Measurements from ENCODE around the gene MYOC. TPM values are rescaled to one million over a fixed set of nuclear protein-coding genes. Genes with fewer than 3 reads are reported as not detected.
"Not testable (repeated sequence)": the region's sequence is repeated elsewhere in the genome, so short reads cannot be mapped to it uniquely, and the experiment has no call there.

MYOC gene
- total RNA-seq: not detected in 3 replicates
- long read RNA-seq: 0 reads

DNA sequence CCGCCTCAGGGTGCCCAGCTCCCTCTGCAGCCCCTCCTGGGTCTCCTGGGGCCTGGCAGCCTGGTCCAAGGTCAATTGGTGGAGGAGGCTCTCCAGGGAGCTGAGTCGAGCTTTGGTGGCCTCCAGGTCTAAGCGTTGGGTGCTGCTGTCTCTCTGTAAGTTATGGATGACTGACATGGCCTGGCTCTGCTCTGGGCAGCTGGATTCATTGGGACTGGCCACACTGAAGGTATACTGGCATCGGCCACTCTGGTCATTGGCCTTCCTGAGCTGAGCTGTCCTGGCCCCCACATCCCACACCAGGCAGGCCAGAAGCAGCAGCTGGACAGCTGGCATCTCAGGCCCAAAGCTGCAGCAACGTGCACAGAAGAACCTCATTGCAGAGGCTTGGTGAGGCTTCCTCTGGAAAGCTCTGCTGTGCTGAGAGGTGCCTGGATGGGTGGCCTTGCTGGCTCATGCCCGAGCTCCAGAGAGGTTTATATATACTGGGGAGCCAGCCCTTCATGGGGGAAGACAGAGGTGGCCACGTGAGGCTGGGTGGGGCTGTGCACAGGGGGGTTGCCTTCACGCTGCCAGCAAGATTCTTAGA, at the start of gene MYOC:
Gene MYOC (minus strand): TSS at position 455 of the 589 bp plus-strand sequence. CDS start 77 bp downstream, at position 378.
- H3K36me3 Mint-ChIP-seq (ENCODE audit: low read depth): no peaks in the 10 kb centered on the region
- H3K4me3 Mint-ChIP-seq (ENCODE audit: unreplicated experiment): no peak within 1 kb of the TSS

DNA sequence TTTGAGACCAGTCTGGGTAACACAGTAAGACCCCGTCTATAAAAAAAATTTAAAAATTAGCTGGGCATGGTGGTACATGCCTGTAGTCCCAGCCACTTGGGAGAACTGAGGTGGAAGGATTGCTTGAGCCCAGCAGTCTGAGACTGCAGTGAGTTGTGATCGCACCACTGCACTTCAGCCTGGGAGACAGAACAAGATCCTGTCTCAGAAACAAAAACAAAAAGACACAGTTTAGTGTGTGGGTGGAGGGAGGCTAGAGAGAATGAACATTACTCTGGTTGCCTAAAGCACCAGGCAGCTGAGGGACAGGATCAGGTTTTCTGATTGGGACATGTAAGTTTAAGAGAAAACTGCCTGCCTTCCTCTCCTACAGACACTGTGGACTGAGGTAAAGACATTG, 47.0 kb upstream of the MYOC start:
- peaks cover 26% of the 10 kb centered on the region for H3K36me3 Mint-ChIP-seq (ENCODE audit: low read depth)
- H3K4me3 Mint-ChIP-seq (ENCODE audit: unreplicated experiment): no peak overlapping the region
- no peaks in the 10 kb centered on the region for H3K27me3 Mint-ChIP-seq (ENCODE audit: low read depth)
- no peak for DNase-seq (ENCODE audit: low spot score)
- H3K4me1 Mint-ChIP-seq (ENCODE audit: low read depth): peaks cover 8% of the 10 kb centered on the region
- H3K27ac Mint-ChIP-seq (ENCODE audit: unreplicated experiment): no peak overlapping the region
- TF ChIP-seq, protein P1, sequence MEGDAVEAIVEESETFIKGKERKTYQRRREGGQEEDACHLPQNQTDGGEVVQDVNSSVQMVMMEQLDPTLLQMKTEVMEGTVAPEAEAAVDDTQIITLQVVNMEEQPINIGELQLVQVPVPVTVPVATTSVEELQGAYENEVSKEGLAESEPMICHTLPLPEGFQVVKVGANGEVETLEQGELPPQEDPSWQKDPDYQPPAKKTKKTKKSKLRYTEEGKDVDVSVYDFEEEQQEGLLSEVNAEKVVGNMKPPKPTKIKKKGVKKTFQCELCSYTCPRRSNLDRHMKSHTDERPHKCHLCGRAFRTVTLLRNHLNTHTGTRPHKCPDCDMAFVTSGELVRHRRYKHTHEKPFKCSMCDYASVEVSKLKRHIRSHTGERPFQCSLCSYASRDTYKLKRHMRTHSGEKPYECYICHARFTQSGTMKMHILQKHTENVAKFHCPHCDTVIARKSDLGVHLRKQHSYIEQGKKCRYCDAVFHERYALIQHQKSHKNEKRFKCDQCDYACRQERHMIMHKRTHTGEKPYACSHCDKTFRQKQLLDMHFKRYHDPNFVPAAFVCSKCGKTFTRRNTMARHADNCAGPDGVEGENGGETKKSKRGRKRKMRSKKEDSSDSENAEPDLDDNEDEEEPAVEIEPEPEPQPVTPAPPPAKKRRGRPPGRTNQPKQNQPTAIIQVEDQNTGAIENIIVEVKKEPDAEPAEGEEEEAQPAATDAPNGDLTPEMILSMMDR (IDR thresholded peaks at IDR 0.05): no peak
- H3K9me3 Mint-ChIP-seq (ENCODE audit: low read depth): peaks cover 18% of the 10 kb centered on the region

More for the DNA sequence above, at the start of gene MYOC:
- TF ChIP-seq, protein P1 (IDR thresholded peaks at IDR 0.05): no peak
- H3K27ac Mint-ChIP-seq (ENCODE audit: unreplicated experiment): no peak within 1 kb of the TSS
- no peak for DNase-seq (ENCODE audit: low spot score)
- peaks cover 5% of the 10 kb centered on the region for H3K27me3 Mint-ChIP-seq (ENCODE audit: low read depth)
- H3K4me1 Mint-ChIP-seq (ENCODE audit: low read depth): peaks cover 20% of the 10 kb centered on the region
- no peaks in the 10 kb centered on the region for H3K9me3 Mint-ChIP-seq (ENCODE audit: low read depth)

DNA sequence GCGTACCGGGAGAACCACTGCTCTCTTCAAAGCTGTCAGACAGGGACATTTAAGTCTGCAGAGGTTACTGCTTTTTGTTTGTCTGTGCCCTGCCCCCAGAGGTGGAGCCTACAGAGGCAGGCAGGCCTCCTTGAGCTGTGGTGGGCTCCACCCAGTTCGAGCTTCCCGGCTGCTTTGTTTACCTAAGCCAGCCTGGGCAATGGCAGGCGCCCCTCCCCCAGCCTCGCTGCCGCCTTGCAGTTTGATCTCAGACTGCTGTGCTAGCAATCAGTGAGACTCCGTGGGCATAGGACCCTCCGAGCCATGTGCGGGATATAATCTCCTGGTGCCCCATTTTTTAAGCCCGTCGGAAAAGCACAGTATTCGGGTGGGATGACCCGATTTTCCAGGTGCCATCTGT, 43.3 kb upstream of the MYOC start:
- peaks cover 19% of the 10 kb centered on the region for H3K36me3 Mint-ChIP-seq (ENCODE audit: low read depth)
- peaks cover 29% of the 10 kb centered on the region for H3K9me3 Mint-ChIP-seq (ENCODE audit: low read depth)
- not testable (repeated sequence) for H3K27ac Mint-ChIP-seq (ENCODE audit: unreplicated experiment); H3K27me3 Mint-ChIP-seq (ENCODE audit: low read depth); DNase-seq (ENCODE audit: low spot score); H3K4me3 Mint-ChIP-seq (ENCODE audit: unreplicated experiment); H3K4me1 Mint-ChIP-seq (ENCODE audit: low read depth)

DNA sequence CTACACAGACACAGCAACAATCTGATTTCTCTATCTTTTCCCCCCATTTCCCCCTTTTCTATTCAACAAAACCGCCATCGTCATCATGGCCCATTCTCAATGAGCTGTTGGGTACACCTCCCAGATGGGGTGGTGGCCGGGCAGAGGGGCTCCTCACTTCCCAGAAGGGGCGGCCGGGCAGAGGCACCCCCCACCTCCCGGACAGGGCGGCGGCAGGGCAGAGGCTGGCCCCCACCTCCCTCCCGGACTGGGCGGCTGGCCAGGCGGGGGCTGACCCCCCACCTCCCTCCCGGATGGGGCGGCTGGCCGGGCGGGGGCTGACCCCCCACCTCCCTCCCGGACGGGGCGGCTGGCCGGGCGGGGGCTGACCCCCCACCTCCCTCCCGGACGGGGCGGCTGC, 41.1 kb upstream of the MYOC start:
- H3K9me3 Mint-ChIP-seq (ENCODE audit: low read depth): peaks cover 30% of the 10 kb centered on the region
- not testable (repeated sequence) for H3K4me1 Mint-ChIP-seq (ENCODE audit: low read depth); H3K27me3 Mint-ChIP-seq (ENCODE audit: low read depth); H3K27ac Mint-ChIP-seq (ENCODE audit: unreplicated experiment); DNase-seq (ENCODE audit: low spot score); H3K4me3 Mint-ChIP-seq (ENCODE audit: unreplicated experiment)
- H3K36me3 Mint-ChIP-seq (ENCODE audit: low read depth): peaks cover 19% of the 10 kb centered on the region

DNA sequence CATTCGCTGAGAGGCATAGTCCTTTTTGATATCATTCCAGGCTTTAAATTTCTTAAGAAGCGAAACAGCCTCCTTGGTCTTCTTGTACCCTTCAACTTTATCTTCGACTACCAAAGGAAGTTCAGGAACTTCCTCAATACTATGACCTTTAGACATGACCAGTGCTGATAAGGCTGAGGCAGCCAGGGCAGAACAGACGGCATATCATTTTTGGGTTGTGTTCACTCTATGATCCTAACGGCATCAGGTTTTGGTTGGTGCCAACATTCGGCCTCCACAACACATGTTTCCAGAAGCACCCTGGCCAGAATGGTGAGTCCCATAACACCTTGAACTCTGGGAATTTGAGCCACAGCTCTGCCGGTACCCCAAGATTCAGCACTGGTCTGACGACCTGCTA, 31.4 kb upstream of the MYOC start:
- no peak for DNase-seq (ENCODE audit: low spot score)
- TF ChIP-seq, protein P1 (IDR thresholded peaks at IDR 0.05): no peak
- Mint-ChIP-seq H3K27ac (ENCODE audit: unreplicated experiment) (no peak overlapping the region), H3K27me3 (ENCODE audit: low read depth) (no peaks in the 10 kb centered on the region), H3K9me3 (ENCODE audit: low read depth) (peaks cover 9% of the 10 kb centered on the region), H3K36me3 (ENCODE audit: low read depth) (no peaks in the 10 kb centered on the region), H3K4me1 (ENCODE audit: low read depth) (no peaks in the 10 kb centered on the region), H3K4me3 (ENCODE audit: unreplicated experiment) (no peak overlapping the region)

DNA sequence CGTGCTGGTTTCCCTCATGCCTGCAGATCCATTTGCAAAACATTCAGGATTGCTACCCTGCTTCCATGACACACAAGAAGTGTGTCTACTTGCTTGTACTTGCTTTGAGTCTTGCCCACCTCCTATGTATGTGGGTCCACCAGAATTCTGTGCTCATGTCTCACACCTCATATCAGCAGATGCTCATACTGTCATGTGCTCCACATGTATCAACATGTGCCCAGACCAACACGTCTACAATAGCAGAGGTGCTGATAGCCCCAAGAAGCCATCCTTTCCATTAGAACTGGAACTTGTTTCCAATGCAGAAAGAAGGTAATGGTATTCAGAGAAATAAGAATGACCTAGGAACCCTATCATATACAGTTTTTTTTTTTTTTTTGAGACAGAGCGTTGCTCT, 27.9 kb upstream of the MYOC start:
- peaks cover 4% of the 10 kb centered on the region for H3K27me3 Mint-ChIP-seq (ENCODE audit: low read depth)
- H3K36me3 Mint-ChIP-seq (ENCODE audit: low read depth): no peaks in the 10 kb centered on the region
- H3K4me3 Mint-ChIP-seq (ENCODE audit: unreplicated experiment): no peak overlapping the region
- TF ChIP-seq, protein P1 (IDR thresholded peaks at IDR 0.05): no peak
- H3K4me1 Mint-ChIP-seq (ENCODE audit: low read depth): no peaks in the 10 kb centered on the region
- no peak overlapping the region for H3K27ac Mint-ChIP-seq (ENCODE audit: unreplicated experiment)
- H3K9me3 Mint-ChIP-seq (ENCODE audit: low read depth): peaks cover 3% of the 10 kb centered on the region
- DNase-seq (ENCODE audit: low spot score): no peak
